Uterus (tissue), 2 donors: Measurements from ENCODE around the gene MTFR1L.

Experiments
- POLR2A ChIP-seq, 2 donors: fragments of 450-650 bp; IDR thresholded peaks; one replicate each; pipeline ENCODE4 v1.6.1; 2016; ENCODE audit warnings: antibody characterized with exemption in 2 of 2, mild to moderate bottlenecking in 1 of 2, moderate library complexity in 1 of 2
- TF ChIP-seq, protein P1 (sequence below), 4 experiments: fragments of 200-600 bp in 2 of 4; fragments of 450-650 bp in 2 of 4; sonication (generic) in 2 of 4; IDR thresholded peaks; one replicate each; pipeline ENCODE4 v1.5.1; 2016 to 2019; ENCODE audit warnings: antibody characterized with exemption in 4 of 4, mild to moderate bottlenecking in 2 of 4, moderate library complexity in 1 of 4

- TF ChIP-seq POLR2A (IDR thresholded peaks at IDR 0.05), result no peak
- TF ChIP-seq, protein P1, sequence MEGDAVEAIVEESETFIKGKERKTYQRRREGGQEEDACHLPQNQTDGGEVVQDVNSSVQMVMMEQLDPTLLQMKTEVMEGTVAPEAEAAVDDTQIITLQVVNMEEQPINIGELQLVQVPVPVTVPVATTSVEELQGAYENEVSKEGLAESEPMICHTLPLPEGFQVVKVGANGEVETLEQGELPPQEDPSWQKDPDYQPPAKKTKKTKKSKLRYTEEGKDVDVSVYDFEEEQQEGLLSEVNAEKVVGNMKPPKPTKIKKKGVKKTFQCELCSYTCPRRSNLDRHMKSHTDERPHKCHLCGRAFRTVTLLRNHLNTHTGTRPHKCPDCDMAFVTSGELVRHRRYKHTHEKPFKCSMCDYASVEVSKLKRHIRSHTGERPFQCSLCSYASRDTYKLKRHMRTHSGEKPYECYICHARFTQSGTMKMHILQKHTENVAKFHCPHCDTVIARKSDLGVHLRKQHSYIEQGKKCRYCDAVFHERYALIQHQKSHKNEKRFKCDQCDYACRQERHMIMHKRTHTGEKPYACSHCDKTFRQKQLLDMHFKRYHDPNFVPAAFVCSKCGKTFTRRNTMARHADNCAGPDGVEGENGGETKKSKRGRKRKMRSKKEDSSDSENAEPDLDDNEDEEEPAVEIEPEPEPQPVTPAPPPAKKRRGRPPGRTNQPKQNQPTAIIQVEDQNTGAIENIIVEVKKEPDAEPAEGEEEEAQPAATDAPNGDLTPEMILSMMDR (IDR thresholded peaks at IDR 0.05), result no peak
These were observed 43.2 kb downstream of the MTFR1L start for GRCh38 chr1:25862785-25863485.
